AG09309 (cell line): ENCODE data around the gene SDK1.

Source experiments
- DNase-seq: peaks from one replicate; pipeline ENCODE4 v3.0.0-alpha.2; 2010; ENCODE audit warnings: low read depth
- H3K4me3 ChIP-seq: 2 replicates; pipeline ENCODE4 v1.5.1; 2011; ENCODE audit warnings: mild to moderate bottlenecking, low read depth, low read length, moderate library complexity; ENCODE audit not compliant: control insufficient read depth
- TF ChIP-seq, protein P1 (sequence below): IDR thresholded peaks from 2 replicates; pipeline ENCODE4 v1.5.1; 2011; ENCODE audit warnings: mild to moderate bottlenecking, low read depth, low read length, inconsistent platforms; ENCODE audit not compliant: insufficient read depth, control insufficient read depth; ENCODE audit errors: missing control alignments

The SDK1 gene

DNA sequence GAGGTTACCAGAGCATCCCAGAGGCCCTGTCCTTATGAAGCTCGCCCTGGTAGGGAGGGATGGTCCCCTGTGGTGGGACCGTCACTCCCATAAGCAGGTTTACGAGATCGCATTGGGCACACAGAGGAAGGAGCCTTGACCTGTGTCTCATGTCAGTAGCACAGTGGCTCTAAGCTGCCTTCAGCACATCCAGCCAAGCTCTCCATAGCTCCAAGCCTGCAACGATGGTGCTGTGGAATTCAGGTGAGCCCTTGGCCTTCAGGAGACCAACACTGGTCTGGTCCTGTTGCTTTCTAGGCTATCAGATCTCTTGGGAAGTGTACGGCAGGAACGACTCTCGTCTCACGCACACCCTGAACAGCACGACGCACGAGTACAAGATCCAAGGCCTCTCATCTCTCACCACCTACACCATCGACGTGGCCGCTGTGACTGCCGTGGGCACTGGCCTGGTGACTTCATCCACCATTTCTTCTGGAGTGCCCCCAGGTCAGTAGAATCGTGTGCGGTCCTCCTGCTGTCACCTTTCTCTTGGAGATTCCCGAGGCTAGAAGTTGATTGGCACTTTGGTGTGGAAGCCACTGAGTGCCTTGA, 775.7 kb downstream of the SDK1 start:
- H3K4me3 ChIP-seq: no peak overlapping the region
- DNase-seq: no peak
- TF ChIP-seq, protein P1, sequence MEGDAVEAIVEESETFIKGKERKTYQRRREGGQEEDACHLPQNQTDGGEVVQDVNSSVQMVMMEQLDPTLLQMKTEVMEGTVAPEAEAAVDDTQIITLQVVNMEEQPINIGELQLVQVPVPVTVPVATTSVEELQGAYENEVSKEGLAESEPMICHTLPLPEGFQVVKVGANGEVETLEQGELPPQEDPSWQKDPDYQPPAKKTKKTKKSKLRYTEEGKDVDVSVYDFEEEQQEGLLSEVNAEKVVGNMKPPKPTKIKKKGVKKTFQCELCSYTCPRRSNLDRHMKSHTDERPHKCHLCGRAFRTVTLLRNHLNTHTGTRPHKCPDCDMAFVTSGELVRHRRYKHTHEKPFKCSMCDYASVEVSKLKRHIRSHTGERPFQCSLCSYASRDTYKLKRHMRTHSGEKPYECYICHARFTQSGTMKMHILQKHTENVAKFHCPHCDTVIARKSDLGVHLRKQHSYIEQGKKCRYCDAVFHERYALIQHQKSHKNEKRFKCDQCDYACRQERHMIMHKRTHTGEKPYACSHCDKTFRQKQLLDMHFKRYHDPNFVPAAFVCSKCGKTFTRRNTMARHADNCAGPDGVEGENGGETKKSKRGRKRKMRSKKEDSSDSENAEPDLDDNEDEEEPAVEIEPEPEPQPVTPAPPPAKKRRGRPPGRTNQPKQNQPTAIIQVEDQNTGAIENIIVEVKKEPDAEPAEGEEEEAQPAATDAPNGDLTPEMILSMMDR: no peak

DNA sequence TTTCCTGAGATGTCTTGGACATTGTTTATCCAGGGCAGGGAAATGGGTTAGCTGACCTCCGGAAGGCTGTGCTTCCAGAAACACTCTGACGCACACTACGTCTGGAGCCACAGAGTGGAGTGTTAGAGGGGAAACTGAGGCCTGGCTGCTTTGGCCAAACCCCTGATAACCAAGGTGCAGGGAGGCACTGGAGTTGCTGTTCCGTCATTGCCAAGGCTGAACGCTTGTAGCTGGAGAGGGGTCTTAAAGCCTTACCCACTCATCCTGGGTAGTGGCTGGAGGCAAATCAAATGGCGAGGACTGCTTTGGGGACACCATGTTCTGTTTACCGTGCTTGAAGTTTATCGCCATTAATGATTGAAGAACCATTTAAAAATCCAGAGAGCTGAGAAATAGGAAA, 776.9 kb downstream of the SDK1 start:
- DNase-seq: no peak
- TF ChIP-seq, protein P1: no peak
- H3K4me3 ChIP-seq: no peak overlapping the region

GRCh38 chr7:4078580-4078979, 777.5 kb downstream of the SDK1 start:
- DNase-seq: no peak
- TF ChIP-seq, protein P1: no peak
- no peak overlapping the region for H3K4me3 ChIP-seq

- no peak overlapping the region for H3K4me3 ChIP-seq
- TF ChIP-seq, protein P1: no peak
- DNase-seq: no peak
These were observed 778.3 kb downstream of the SDK1 start for GRCh38 chr7:4079366-4079765.

GRCh38 chr7:4079956-4080355, 778.9 kb downstream of the SDK1 start:
- TF ChIP-seq, protein P1: no peak
- no peak for DNase-seq
- H3K4me3 ChIP-seq: no peak overlapping the region

DNA sequence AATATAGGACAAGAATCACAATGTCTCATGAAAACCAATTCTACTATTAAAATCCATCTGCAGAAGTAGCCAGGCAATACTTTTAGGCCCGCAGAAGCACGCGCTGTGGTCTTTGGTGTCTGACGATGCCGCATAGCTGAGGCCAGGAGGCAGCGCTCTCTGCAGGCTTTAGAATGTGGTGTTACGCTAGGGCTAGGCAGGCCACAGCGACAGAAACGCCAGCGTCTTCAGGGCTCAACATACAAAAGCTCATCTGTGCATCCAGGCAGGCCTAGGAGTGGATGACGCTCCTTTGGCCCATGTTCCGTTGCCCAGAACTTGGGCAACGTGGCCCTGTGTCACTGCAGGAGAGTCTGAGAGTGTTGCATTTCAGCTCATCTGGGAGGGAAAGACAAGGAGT, 779.9 kb downstream of the SDK1 start:
- DNase-seq: no peak
- H3K4me3 ChIP-seq: no peak overlapping the region
- TF ChIP-seq, protein P1: no peak

GRCh38 chr7:4083513-4083912, 782.5 kb downstream of the SDK1 start:
- H3K4me3 ChIP-seq: no peak overlapping the region
- TF ChIP-seq, protein P1: no peak
- no peak for DNase-seq
